Aorta (tissue), 5 donors: ENCODE data around the gene ANKRD13B. TPM values are rescaled to one million over a fixed set of nuclear protein-coding genes. Genes with fewer than 3 reads are reported as not detected.

Experiments used
- ATAC-seq: fragments of 200-7000 bp; cut with Tn5 transposase; one replicate; pipeline ENCODE4 v1.9.1; 2022; ENCODE audit warnings: moderate library complexity; ENCODE audit not compliant: low FRiP score
- DNase-seq, 2 donors: peaks; one replicate each; pipeline ENCODE4 v3.0.0-alpha.2; 2020
- H3K27ac ChIP-seq, 2 donors: one replicate each; pipeline ENCODE4 v1.5.1; 2013; ENCODE audit warnings: low read length in 2 of 2, mild to moderate bottlenecking in 2 of 2, moderate library complexity in 2 of 2, control low read depth in 1 of 2, inconsistent platforms in 1 of 2, low read depth in 1 of 2
- H3K27me3 ChIP-seq, 2 donors: one replicate each; pipeline ENCODE4 v1.6.1; 2013; ENCODE audit warnings: control low read depth in 1 of 2, low read length in 1 of 2, mild to moderate bottlenecking in 1 of 2, moderate library complexity in 1 of 2; ENCODE audit not compliant: insufficient read depth in 2 of 2, control insufficient read depth in 1 of 2
- H3K36me3 ChIP-seq, 2 donors: one replicate each; pipeline ENCODE4 v1.6.1; 2013; ENCODE audit warnings: control low read depth in 1 of 2, low read length in 1 of 2, mild to moderate bottlenecking in 1 of 2; ENCODE audit not compliant: insufficient read depth in 2 of 2, control insufficient read depth in 1 of 2
- H3K4me1 ChIP-seq, 2 donors: one replicate each; pipeline ENCODE4 v1.6.1; 2013; ENCODE audit warnings: low read length in 2 of 2, control low read depth in 1 of 2, mild to moderate bottlenecking in 1 of 2, moderate library complexity in 1 of 2; ENCODE audit not compliant: insufficient read depth in 2 of 2, control insufficient read depth in 1 of 2
- H3K4me3 ChIP-seq, 2 donors: one replicate each; pipeline ENCODE4 v1.5.1; 2013; ENCODE audit warnings: low read length in 2 of 2, control low read depth in 1 of 2, mild to moderate bottlenecking in 1 of 2
- H3K9me3 ChIP-seq: one replicate; pipeline ENCODE4 v1.6.1; 2013; ENCODE audit warnings: mild to moderate bottlenecking, low read length; ENCODE audit not compliant: control insufficient read depth
- WGBS, 2 donors: extraction: QIAGEN DNeasy Blood & Tissue Kit; methylation state at CpG; one replicate each; pipeline ENCODE4 v1.1.7; 2013; 5-methylcytosine and 5-hydroxymethylcytosine counted together
- intact Hi-C, 2 donors: fragments of 100-400 bp; cut with DNase I; formaldehyde crosslinking; loops; one replicate each; pipeline versions ENCODE4 v1.14.2 to v1.15.0; 2022
- polyA plus RNA-seq, 2 donors: library from polyadenylated mRNA; stranded (reverse); fragments of 200-250 nt; gene quantifications; one replicate each; pipeline ENCODE4 v1.2.3, GENCODE V29; 2013
- total RNA-seq, 2 donors: library from RNA; stranded (reverse); fragmentation: NEBNext Ultra II Directional; extraction: Animal tissue kit (Norgen Biotek cat#: 25700); gene quantifications; one replicate each; pipeline ENCODE4 v1.2.1, GENCODE V29; 2021
- donor health status: healthy with polysubstance abuse.
- donor health status: Bipolar disorder and iron deficiency.
- donor health status: DM: no; HTN: no; CAD: no.
- donor health status: DM: no; HTN: no; CAD: no.
- donor health status: DM: yes; HTN: yes; CAD: no.

Gene ANKRD13B
- total and polyA plus RNA-seq, 4 donors: 0.88 to 19.7 (median 7.9) TPM

- DNase-seq (no peak), ATAC-seq (no peak)
- H3K36me3 ChIP-seq: no peaks in the 10 kb centered on the region
- intact Hi-C loops: loop anchor here in 1 of 2 donors (5.0 kb wide), 2 partner anchors 36 to 154 kb away; partner anchors contain the start of gene GIT1
- no peaks in the 10 kb centered on the region for H3K4me1 ChIP-seq
- WGBS, 2 donors: 63 to 71% methylated on average over 4 of the region's 4 CpGs
- H3K27me3 ChIP-seq: no peaks in the 10 kb centered on the region
- no peaks in the 10 kb centered on the region for H3K9me3 ChIP-seq
- H3K27ac ChIP-seq: no peak overlapping the region
- H3K4me3 ChIP-seq: no peak overlapping the region
Observed at GRCh38 chr17:29623283-29623647, 30.3 kb downstream of the ANKRD13B start.

DNA sequence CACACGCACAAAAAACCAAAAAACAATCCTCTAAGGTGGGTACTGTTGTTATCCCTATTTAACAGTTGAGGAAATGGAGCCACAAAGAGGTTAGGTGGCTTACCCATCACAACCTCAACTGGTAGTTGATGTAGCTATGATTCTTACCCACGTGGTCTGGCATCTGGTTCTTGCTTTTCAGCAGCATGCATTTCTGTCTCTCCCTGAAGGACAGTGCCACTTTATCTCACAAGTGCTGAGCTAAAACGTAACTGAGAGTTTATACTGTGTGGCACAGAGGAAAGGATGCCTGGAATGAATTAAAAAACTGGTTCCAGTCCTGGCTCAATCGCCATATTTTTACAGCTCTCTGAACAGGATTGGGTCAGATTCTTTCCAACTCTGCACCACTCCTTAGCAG lies 31.7 kb downstream of the ANKRD13B start:
- intact Hi-C loops: loop anchor here in 1 of 2 donors (5.0 kb wide), 2 partner anchors 37 to 153 kb away; partner anchors contain the start of gene GIT1
- Histone ChIP-seq H3K27me3 (no peaks in the 10 kb centered on the region), H3K36me3 (no peaks in the 10 kb centered on the region), H3K27ac (no peak overlapping the region), H3K4me3 (no peak overlapping the region), H3K4me1 (no peaks in the 10 kb centered on the region), H3K9me3 (no peaks in the 10 kb centered on the region)
- WGBS, 2 donors: 67 to 74% methylated on average over 4 of the region's 4 CpGs
- DNase-seq: no peak
- ATAC-seq: no peak

DNA sequence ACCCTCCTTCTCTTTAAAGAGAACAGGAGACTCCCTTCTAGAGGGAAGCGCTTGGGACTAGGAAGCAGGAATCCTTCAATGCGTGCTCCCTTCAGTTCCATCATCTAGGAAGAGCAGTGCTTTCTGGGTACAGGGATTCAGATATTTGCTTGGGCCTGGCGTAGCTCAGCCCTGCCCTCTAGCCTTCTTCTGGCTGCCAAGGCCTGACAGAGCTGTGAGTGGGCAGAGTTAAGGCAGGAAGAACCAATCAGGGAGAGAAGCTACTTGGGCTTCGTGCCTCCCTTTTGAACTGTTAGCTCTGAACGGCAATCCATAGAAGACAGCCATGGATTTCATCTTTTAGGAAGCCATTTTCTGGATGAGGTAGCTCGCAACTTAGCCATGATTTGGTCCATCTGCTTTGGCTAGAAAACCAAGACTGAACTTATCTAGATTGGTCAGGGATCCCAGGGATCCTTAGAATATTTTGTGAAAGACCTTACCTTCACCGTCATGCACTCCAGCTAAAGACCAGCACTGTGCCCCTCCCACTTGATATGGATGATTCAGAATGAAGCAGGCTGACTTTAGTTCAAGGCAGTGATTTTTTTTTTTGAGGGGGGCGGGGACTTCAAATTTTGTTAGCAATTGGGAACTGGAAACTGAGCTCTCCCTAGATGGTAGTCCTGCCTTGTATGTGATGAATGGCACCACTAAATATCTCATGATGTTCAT lies 32.3 kb downstream of the ANKRD13B start:
- Histone ChIP-seq H3K9me3 (no peaks in the 10 kb centered on the region), H3K27me3 (no peaks in the 10 kb centered on the region), H3K4me3 (no peak overlapping the region), H3K27ac (no peak overlapping the region), H3K36me3 (no peaks in the 10 kb centered on the region), H3K4me1 (no peaks in the 10 kb centered on the region)
- DNase-seq (no peak), ATAC-seq (peak; percentile 23)
- intact Hi-C loops: no loop called here
- 75 to 76% methylated on average over 8 of the region's 8 CpGs for WGBS, 2 donors

DNA sequence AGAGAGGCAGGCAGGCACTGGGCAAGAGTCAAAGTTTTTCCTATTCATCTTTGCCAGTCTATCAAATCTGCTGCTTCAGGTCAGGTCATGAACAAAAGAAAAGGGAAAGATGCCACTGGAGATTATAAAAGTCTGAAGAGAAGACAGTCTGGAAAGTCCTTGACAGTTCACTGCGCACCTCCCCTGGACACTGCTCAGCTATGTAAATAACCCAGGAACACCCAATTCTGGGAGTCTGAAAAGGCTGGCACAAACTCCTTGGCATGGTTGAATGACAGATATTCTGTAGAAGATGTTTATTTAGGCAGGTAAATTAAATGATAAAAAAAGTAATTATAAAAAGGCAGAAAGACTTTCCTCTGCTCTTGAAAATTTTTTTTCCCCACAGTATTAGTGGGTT lies 35.0 kb downstream of the ANKRD13B start:
- Histone ChIP-seq H3K9me3 (no peaks in the 10 kb centered on the region), H3K27me3 (no peaks in the 10 kb centered on the region), H3K27ac (no peak overlapping the region), H3K36me3 (peaks cover 0 to 7% of the 10 kb centered on the region in 2 donors), H3K4me1 (no peaks in the 10 kb centered on the region), H3K4me3 (no peak overlapping the region)
- 87 to 100% methylated on average over 1 of the region's 1 CpG for WGBS, 2 donors
- intact Hi-C loops: no loop called here
- ATAC-seq (no peak), DNase-seq (no peak)

- no peaks in the 10 kb centered on the region for H3K9me3 ChIP-seq
- DNase-seq (no peak), ATAC-seq (no peak)
- no peaks in the 10 kb centered on the region for H3K27me3 ChIP-seq
- intact Hi-C loops: no loop called here
- H3K4me1 ChIP-seq: no peaks in the 10 kb centered on the region
- no peak overlapping the region for H3K4me3 ChIP-seq
- no peak overlapping the region for H3K27ac ChIP-seq
- WGBS, 2 donors: 78 to 88% methylated on average over 2 of the region's 2 CpGs
- H3K36me3 ChIP-seq: peaks cover 0 to 7% of the 10 kb centered on the region in 2 donors
Observed at GRCh38 chr17:29628644-29629043, 35.7 kb downstream of the ANKRD13B start.

DNA sequence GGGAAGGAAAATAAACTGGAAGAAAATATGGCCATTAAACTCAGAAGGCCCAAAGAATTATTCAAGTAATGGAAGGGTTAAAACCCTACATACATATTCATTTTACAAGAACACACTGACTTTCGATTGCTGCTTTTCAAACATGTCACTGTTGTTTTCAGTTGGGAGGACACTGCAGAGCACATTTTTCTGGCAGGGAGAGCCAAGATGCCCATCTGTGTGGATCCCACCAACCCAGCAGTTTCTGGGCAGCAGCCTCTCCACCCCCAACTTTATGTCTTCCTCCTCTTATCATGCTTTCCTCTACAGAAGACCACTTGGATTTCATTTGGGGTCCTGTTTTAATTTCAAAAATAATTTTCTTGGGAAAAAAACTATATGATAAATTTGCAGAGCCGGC lies 36.9 kb downstream of the ANKRD13B start:
- 70% methylated on average over 2 of the region's 2 CpGs for WGBS, 2 donors

DNA sequence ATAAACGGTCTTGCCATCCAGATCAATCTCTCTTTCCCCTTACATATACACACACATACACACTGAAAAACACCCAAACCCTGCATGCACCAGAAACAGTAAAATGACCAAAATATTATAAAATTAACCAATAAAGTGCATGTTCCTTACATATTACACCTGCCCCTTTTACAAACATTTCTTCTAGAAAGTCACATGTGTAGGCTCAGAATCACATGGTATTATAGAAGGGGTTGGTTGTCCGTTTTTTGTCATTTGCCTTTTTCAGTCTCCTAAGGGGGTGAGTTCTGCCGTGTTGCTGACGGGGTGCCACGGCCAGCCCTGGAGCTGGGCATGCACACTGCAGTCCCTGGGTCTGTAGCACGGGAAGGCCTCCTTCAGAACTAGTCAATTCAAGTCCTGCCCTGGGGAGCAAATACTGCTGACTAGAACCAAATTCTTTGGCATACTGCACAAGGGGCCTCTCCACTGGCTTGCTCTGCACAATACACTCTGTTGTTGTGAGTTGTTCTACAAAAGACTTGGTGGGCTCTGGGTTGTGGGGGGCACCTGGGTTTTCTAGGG lies 37.8 kb downstream of the ANKRD13B start:
- DNase-seq (no peak), ATAC-seq (no peak)
- Histone ChIP-seq H3K36me3 (peaks cover 0 to 9% of the 10 kb centered on the region in 2 donors), H3K9me3 (no peaks in the 10 kb centered on the region), H3K4me1 (no peaks in the 10 kb centered on the region), H3K4me3 (no peak overlapping the region), H3K27me3 (no peaks in the 10 kb centered on the region), H3K27ac (no peak overlapping the region)
- 87 to 88% methylated on average over 6 of the region's 6 CpGs for WGBS, 2 donors
- intact Hi-C loops: no loop called here

More for the DNA sequence above, 36.9 kb downstream of the ANKRD13B start:
- H3K27me3 ChIP-seq: no peaks in the 10 kb centered on the region
- no peaks in the 10 kb centered on the region for H3K4me1 ChIP-seq
- no peak for ATAC-seq
- H3K9me3 ChIP-seq: no peaks in the 10 kb centered on the region
- peaks cover 0 to 9% of the 10 kb centered on the region in 2 donors for H3K36me3 ChIP-seq
- no peak overlapping the region for H3K4me3 ChIP-seq
- H3K27ac ChIP-seq: no peak overlapping the region
- intact Hi-C loops: no loop called here
- DNase-seq: no peak

DNA sequence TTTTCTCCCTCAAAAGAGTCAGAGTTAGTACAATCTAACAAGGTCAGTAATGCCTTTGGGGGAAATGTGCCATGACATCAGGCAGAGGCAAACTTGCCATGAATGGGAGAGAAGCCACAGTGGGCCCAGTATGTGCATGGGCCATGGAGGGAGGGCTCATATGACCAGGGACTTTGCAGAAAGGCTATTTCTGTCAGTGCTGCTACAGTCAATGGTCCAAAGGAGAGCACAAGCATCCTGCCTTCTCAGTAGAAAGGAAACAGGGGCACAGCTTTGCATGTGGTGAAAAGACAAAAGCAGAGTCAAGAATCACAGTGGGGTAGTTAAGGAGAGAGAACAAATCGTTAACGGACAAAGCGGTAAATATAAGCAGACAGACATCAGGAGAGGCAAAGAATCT lies 41.0 kb downstream of the ANKRD13B start:
- no peaks in the 10 kb centered on the region for H3K4me1 ChIP-seq
- WGBS, 2 donors: 93 to 96% methylated on average over 3 of the region's 3 CpGs
- no peak for ATAC-seq
- intact Hi-C loops: no loop called here
- DNase-seq: no peak
- H3K9me3 ChIP-seq: no peaks in the 10 kb centered on the region
- H3K4me3 ChIP-seq: no peak overlapping the region
- H3K27me3 ChIP-seq: no peaks in the 10 kb centered on the region
- peaks cover 0 to 9% of the 10 kb centered on the region in 2 donors for H3K36me3 ChIP-seq
- H3K27ac ChIP-seq: no peak overlapping the region

GRCh38 chr17:29640413-29640812 lies 47.5 kb downstream of the ANKRD13B start:
- intact Hi-C loops: loop anchor here (5.0 to 10.0 kb wide), 2 partner anchors 137 to 294 kb away; partner anchors contain the start of gene SSH2 (in 2 of the 2)
- Histone ChIP-seq H3K36me3 (no peaks in the 10 kb centered on the region), H3K4me1 (peaks cover 0 to 8% of the 10 kb centered on the region in 2 donors), H3K27ac (no peak overlapping the region), H3K27me3 (no peaks in the 10 kb centered on the region), H3K4me3 (no peak overlapping the region), H3K9me3 (no peaks in the 10 kb centered on the region)
- DNase-seq: no peak
- WGBS, 2 donors: 27% methylated on average over 2 of the region's 2 CpGs
- ATAC-seq: no peak
